HG03521 (cell line): ENCODE results near the gene TYW3.
A peak's percentile ranks its signal among the peaks of the same experiment; 100 is the strongest.

ENCODE experiments used
- ATAC-seq: cut with Tn5 transposase; IDR thresholded peaks from one replicate; pipeline ENCODE4 v1.9.1; 2021; ENCODE audit warnings: mild to moderate bottlenecking, moderate library complexity; ENCODE audit not compliant: unreplicated experiment

TYW3 gene

GRCh38 chr1:74732960-74733603 lies at the start of gene TYW3, which contains the start of gene CRYZ:
Gene TYW3, plus strand, starts transcription at chr1:74733152. Its CDS starts 93 bp downstream, at chr1:74733245.
Gene CRYZ, minus strand, starts transcription at chr1:74733050. Its CDS starts 8,229 bp downstream, at chr1:74724821.
- ATAC-seq, result peak; percentile 73

GRCh38 chr1:74683656-74684055 lies 49.3 kb upstream of the TYW3 start:
- no peak for ATAC-seq

- ATAC-seq, result no peak
These were observed 48.7 kb upstream of the TYW3 start for GRCh38 chr1:74684301-74684700.

GRCh38 chr1:74686928-74687327 lies 46.0 kb upstream of the TYW3 start:
- ATAC-seq, result no peak

- ATAC-seq, result no peak
These were observed 43.2 kb upstream of the TYW3 start for GRCh38 chr1:74689621-74690363.

- ATAC-seq, result no peak
These were observed 42.6 kb upstream of the TYW3 start for GRCh38 chr1:74690364-74690696.

- ATAC-seq, result no peak
These were observed 42.0 kb upstream of the TYW3 start for GRCh38 chr1:74690909-74691308.

GRCh38 chr1:74693473-74693872 lies 39.5 kb upstream of the TYW3 start:
- ATAC-seq, result no peak

GRCh38 chr1:74697832-74698231 lies 35.1 kb upstream of the TYW3 start:
- no peak for ATAC-seq

GRCh38 chr1:74699331-74699730 lies 33.6 kb upstream of the TYW3 start:
- ATAC-seq, result no peak

- no peak for ATAC-seq
These were observed 29.4 kb upstream of the TYW3 start for GRCh38 chr1:74703386-74704182.

- ATAC-seq, result no peak
These were observed 20.1 kb upstream of the TYW3 start for GRCh38 chr1:74712881-74713280.

- ATAC-seq, result no peak
These were observed 19.1 kb upstream of the TYW3 start for GRCh38 chr1:74713849-74714248.

- ATAC-seq, result no peak
These were observed 18.3 kb upstream of the TYW3 start for GRCh38 chr1:74714429-74715235.

GRCh38 chr1:74715236-74715502 lies 17.8 kb upstream of the TYW3 start:
- ATAC-seq, result no peak

GRCh38 chr1:74715806-74716205 lies 17.1 kb upstream of the TYW3 start:
- no peak for ATAC-seq

GRCh38 chr1:74716822-74717221 lies 16.1 kb upstream of the TYW3 start:
- ATAC-seq, result no peak

GRCh38 chr1:74717626-74718025 lies 15.3 kb upstream of the TYW3 start:
- ATAC-seq, result no peak

- no peak for ATAC-seq
These were observed 6.9 kb upstream of the TYW3 start for GRCh38 chr1:74726063-74726462.

GRCh38 chr1:74728736-74729135 lies 4.2 kb upstream of the TYW3 start:
- ATAC-seq, result no peak
